Measurements from ENCODE around the gene ERICH6B. TPM values are rescaled to one million over a fixed set of nuclear protein-coding genes. Genes with fewer than 3 reads are reported as not detected.
A peak's percentile ranks its signal among the peaks of the same experiment; 100 is the strongest.

Gene ERICH6B
- total RNA-seq, 1 donor from 2014 or later, result not detected

GRCh38 chr13:45603338-45603737, 12.2 kb downstream of the ERICH6B start:
- TF ChIP-seq EZH2 (IDR thresholded peaks at IDR 0.05; ENCODE audit: insufficient read depth, low read length) (no peak), CTCF (IDR thresholded peaks at IDR 0.05; ENCODE audit: insufficient read depth, low read depth, low read length) (no peak)
- Mint-ChIP-seq H3K9me3 (ENCODE audit: unreplicated experiment) (no peaks in the 10 kb centered on the region), H3K4me3 (ENCODE audit: unreplicated experiment) (no peak overlapping the region), H3K27me3 (ENCODE audit: low read depth, unreplicated experiment) (peaks cover 20% of the 10 kb centered on the region), H3K36me3 (ENCODE audit: low read depth, unreplicated experiment) (no peaks in the 10 kb centered on the region), H3K27ac (ENCODE audit: unreplicated experiment) (no peak overlapping the region), H3K4me1 (ENCODE audit: low read depth, unreplicated experiment) (no peaks in the 10 kb centered on the region)
- no peak for FAIRE-seq
- Histone ChIP-seq H3K9ac (ENCODE audit: low read length) (no peak overlapping the region), H3K79me2 (ENCODE audit: insufficient read depth, low read length) (no peaks in the 10 kb centered on the region), H3K27ac (ENCODE audit: low read depth, low read length) (no peak overlapping the region), H3K4me2 (ENCODE audit: low read length) (no peak overlapping the region), H2AFZ (ENCODE audit: low read depth, low read length) (no peak overlapping the region), H3K9me3 (ENCODE audit: insufficient read depth, low read depth, low read length) (no peaks in the 10 kb centered on the region), H3K36me3 (ENCODE audit: insufficient read depth, low read length) (no peaks in the 10 kb centered on the region), H3K27me3 (ENCODE audit: insufficient read depth, low read length) (peaks cover 13% of the 10 kb centered on the region), H3K4me1 (ENCODE audit: insufficient read depth, low read length) (no peaks in the 10 kb centered on the region), H3K4me3 (ENCODE audit: insufficient read depth, low read depth, low read length) (no peak overlapping the region), H4K20me1 (ENCODE audit: insufficient read depth, low read length) (no peaks in the 10 kb centered on the region)
- DNase-seq (ENCODE audit: low read depth), result no peak

- H2AFZ ChIP-seq (ENCODE audit: low read depth, low read length), result no peak overlapping the region
- no peak overlapping the region for H3K4me3 ChIP-seq (ENCODE audit: insufficient read depth, low read depth, low read length)
- TF ChIP-seq EZH2 (IDR thresholded peaks at IDR 0.05; ENCODE audit: insufficient read depth, low read length) (no peak), CTCF (IDR thresholded peaks at IDR 0.05; ENCODE audit: insufficient read depth, low read depth, low read length) (no peak)
- no peaks in the 10 kb centered on the region for H3K4me1 ChIP-seq (ENCODE audit: insufficient read depth, low read length)
- no peak overlapping the region for H3K27ac ChIP-seq (ENCODE audit: low read depth, low read length)
- no peaks in the 10 kb centered on the region for H3K79me2 ChIP-seq (ENCODE audit: insufficient read depth, low read length)
- H3K36me3 ChIP-seq (ENCODE audit: insufficient read depth, low read length), result no peaks in the 10 kb centered on the region
- H3K27me3 Mint-ChIP-seq (ENCODE audit: low read depth, unreplicated experiment), result peaks cover 17% of the 10 kb centered on the region
- no peaks in the 10 kb centered on the region for H3K36me3 Mint-ChIP-seq (ENCODE audit: low read depth, unreplicated experiment)
- H4K20me1 ChIP-seq (ENCODE audit: insufficient read depth, low read length), result no peaks in the 10 kb centered on the region
- FAIRE-seq, result no peak
- no peak overlapping the region for H3K4me3 Mint-ChIP-seq (ENCODE audit: unreplicated experiment)
- H3K9ac ChIP-seq (ENCODE audit: low read length), result no peak overlapping the region
- H3K27me3 ChIP-seq (ENCODE audit: insufficient read depth, low read length), result peaks cover 10% of the 10 kb centered on the region
- H3K27ac Mint-ChIP-seq (ENCODE audit: unreplicated experiment), result no peak overlapping the region
- DNase-seq (ENCODE audit: low read depth), result peak; percentile 3
- no peak overlapping the region for H3K4me2 ChIP-seq (ENCODE audit: low read length)
- H3K9me3 ChIP-seq (ENCODE audit: insufficient read depth, low read depth, low read length), result no peaks in the 10 kb centered on the region
- H3K4me1 Mint-ChIP-seq (ENCODE audit: low read depth, unreplicated experiment), result no peaks in the 10 kb centered on the region
- no peaks in the 10 kb centered on the region for H3K9me3 Mint-ChIP-seq (ENCODE audit: unreplicated experiment)
These were observed 13.1 kb downstream of the ERICH6B start for GRCh38 chr13:45602183-45603170.

GRCh38 chr13:45601680-45602079, 13.9 kb downstream of the ERICH6B start:
- Histone ChIP-seq H3K79me2 (ENCODE audit: insufficient read depth, low read length) (no peaks in the 10 kb centered on the region), H2AFZ (ENCODE audit: low read depth, low read length) (no peak overlapping the region), H3K27ac (ENCODE audit: low read depth, low read length) (no peak overlapping the region), H3K27me3 (ENCODE audit: insufficient read depth, low read length) (peaks cover 7% of the 10 kb centered on the region), H4K20me1 (ENCODE audit: insufficient read depth, low read length) (no peaks in the 10 kb centered on the region), H3K4me2 (ENCODE audit: low read length) (no peak overlapping the region), H3K4me3 (ENCODE audit: insufficient read depth, low read depth, low read length) (no peak overlapping the region), H3K4me1 (ENCODE audit: insufficient read depth, low read length) (no peaks in the 10 kb centered on the region), H3K36me3 (ENCODE audit: insufficient read depth, low read length) (no peaks in the 10 kb centered on the region), H3K9me3 (ENCODE audit: insufficient read depth, low read depth, low read length) (no peaks in the 10 kb centered on the region), H3K9ac (ENCODE audit: low read length) (no peak overlapping the region)
- Mint-ChIP-seq H3K9me3 (ENCODE audit: unreplicated experiment) (no peaks in the 10 kb centered on the region), H3K27me3 (ENCODE audit: low read depth, unreplicated experiment) (peaks cover 17% of the 10 kb centered on the region), H3K4me1 (ENCODE audit: low read depth, unreplicated experiment) (no peaks in the 10 kb centered on the region), H3K36me3 (ENCODE audit: low read depth, unreplicated experiment) (no peaks in the 10 kb centered on the region), H3K27ac (ENCODE audit: unreplicated experiment) (no peak overlapping the region), H3K4me3 (ENCODE audit: unreplicated experiment) (no peak overlapping the region)
- no peak for FAIRE-seq
- DNase-seq (ENCODE audit: low read depth), result no peak
- TF ChIP-seq EZH2 (IDR thresholded peaks at IDR 0.05; ENCODE audit: insufficient read depth, low read length) (no peak), CTCF (IDR thresholded peaks at IDR 0.05; ENCODE audit: insufficient read depth, low read depth, low read length) (no peak)
